Adrenal gland (tissue), 5 donors: Measurements from ENCODE around the gene TMCO6.
A peak's percentile ranks its signal among the peaks of the same experiment; 100 is the strongest.

Experiments
- CTCF ChIP-seq, 6 experiments: fragments of 450-650 bp in 4 of 6; fragments of 200-600 bp in 2 of 6; sonication (generic) in 1 of 6; IDR thresholded peaks; 1 replicate in 5 of 6; 2 replicates in 1 of 6; pipeline versions ENCODE4 v1.5.1 to v1.8.0; 2016 to 2021; ENCODE audit warnings: antibody characterized with exemption in 6 of 6, mild to moderate bottlenecking in 2 of 6, moderate library complexity in 1 of 6
- POLR2A ChIP-seq, 2 donors: fragments of 450-650 bp; IDR thresholded peaks; one replicate each; pipeline ENCODE4 v1.6.1; 2017; ENCODE audit warnings: antibody characterized with exemption in 2 of 2, mild to moderate bottlenecking in 2 of 2, moderate library complexity in 1 of 2
- donor health status: DM: no; HTN: no; CAD: no.

DNA sequence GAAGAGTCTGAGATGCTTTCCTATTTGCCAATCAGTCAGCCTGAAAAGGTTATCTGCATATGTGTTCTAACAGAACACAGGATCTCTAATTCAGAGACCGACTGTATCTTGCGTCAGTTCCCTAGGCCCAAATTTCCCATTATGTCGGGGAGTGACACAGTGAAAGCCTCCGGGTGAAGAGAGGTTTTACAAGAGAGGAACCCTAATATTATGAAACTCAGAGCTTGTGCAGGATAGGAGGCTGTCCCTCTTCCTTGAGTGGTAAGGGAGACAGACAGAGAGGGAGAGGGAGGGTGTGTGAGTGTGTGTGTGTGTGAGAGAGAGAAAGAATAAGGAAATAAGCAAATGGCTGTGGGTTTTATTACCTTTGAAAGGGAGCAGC, 8.2 kb upstream of the TMCO6 start:
- peak in 1 of 2 donors; percentile 10 for TF ChIP-seq POLR2A (IDR thresholded peaks at IDR 0.05)
- TF ChIP-seq CTCF (IDR thresholded peaks at IDR 0.05) = no peak
